GM21717 (cell line): ENCODE results near the gene SPECC1L.
A peak's percentile ranks its signal among the peaks of the same experiment; 100 is the strongest.
"Not testable (repeated sequence)": the region's sequence is repeated elsewhere in the genome, so short reads cannot be mapped to it uniquely, and the experiment has no call there.

ENCODE experiments used
- ATAC-seq: cut with Tn5 transposase; IDR thresholded peaks from one replicate; pipeline ENCODE4 v1.9.1; 2021; ENCODE audit warnings: mild to moderate bottlenecking, moderate library complexity; ENCODE audit not compliant: unreplicated experiment

SPECC1L gene

DNA sequence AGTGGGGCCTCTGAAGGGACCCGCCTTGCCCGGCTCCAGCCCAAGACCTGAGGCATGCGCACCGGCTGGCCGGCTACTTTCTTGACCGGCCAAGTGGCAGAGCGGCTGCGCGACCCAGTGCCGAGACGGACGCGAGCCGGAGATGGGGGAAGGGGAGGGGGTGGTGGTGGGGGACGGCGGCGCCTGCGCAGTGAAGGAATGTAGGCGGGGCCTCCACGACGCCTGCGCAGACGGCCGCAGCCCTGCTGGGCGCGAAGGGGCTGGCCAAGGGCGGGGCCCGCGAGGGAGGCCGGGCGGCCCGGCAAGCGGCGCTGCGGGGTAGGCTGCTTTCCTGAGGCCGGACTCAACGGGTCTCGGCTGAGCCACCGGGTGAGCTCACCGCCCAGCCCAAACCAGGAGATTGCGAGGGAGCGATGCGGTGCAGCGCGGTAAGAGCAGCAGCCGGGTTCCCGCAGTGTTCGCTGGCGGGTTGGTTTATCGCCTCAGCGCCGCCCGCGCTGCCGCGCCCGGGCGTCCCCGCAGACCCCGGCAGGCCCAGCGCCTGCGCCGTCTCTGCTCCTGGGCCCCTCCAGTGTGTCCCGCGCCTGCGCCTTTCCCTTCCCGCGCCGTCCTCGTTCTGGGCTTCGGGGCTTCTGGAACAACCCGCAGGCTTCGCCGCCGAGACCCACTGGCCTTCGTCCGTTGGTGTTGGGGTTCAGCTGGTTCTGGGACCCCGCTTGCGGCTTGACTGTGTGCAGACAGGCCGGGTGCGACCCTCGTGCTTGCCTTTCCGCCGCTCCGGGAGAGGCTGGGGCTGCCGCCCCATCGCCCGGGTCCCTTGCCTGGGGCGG, at the start of gene SPECC1L:
TSS of gene SPECC1L (plus strand) at position 276 of the 830 bp plus-strand sequence. CDS start 31,401 bp downstream, outside the sequence.
- ATAC-seq, result peak; percentile 69

- no peak for ATAC-seq
These were observed 46.2 kb upstream of the SPECC1L start for GRCh38 chr22:24224468-24224867.

DNA sequence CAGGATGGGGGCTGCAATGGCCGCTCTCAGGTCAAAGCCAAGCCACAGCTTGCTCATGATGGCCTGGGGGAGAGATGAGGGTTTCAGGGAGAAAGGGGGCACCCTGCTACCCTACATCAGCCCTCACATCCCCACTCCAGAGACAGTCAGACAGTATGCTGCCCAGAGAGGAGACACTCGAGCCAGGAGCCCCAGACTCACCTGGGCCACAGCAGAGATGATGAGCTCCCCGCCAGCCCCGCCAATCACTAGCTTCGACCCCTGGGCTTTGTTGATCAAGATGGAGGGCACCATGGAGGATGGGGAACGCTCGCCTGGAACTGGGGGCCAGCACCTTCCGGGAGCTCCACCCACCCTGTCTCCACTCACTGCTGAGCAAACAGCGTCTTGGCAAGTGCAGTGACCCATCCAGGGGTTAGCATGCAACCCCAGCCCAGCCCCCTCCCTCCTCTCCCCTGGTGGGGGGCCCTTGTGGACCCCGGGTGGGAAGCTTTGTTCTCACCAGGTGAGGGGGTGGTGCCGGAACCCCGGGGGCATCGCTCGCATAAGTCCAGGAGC, 45.5 kb upstream of the SPECC1L start:
- no peak for ATAC-seq

GRCh38 chr22:24225951-24226350, 44.7 kb upstream of the SPECC1L start:
- no peak for ATAC-seq

- ATAC-seq, result no peak
These were observed 39.5 kb upstream of the SPECC1L start for GRCh38 chr22:24230911-24231656.

GRCh38 chr22:24231706-24232105, 38.9 kb upstream of the SPECC1L start:
- ATAC-seq, result no peak

DNA sequence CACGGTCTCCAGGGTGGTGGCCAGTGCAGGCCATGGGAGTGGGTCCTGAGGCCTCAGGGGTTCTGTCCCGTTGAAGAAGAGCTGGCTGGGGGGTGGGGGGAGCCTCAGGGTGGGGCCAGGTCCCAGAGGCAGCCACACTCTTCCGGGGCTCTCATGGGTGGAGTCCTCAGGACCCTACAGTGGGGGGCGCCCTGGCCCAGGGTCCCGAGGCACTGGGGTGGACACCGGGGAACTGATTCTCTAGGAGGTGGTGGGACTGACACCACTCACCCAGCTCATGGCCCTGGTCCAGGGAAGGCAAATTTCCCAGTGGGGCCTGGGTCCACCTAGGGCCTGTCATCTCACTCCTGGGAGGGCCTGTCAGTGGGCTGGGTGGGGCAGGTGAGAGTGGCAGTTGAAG, 38.5 kb upstream of the SPECC1L start:
- ATAC-seq, result no peak

- ATAC-seq, result no peak
These were observed 37.9 kb upstream of the SPECC1L start for GRCh38 chr22:24232725-24233124.

DNA sequence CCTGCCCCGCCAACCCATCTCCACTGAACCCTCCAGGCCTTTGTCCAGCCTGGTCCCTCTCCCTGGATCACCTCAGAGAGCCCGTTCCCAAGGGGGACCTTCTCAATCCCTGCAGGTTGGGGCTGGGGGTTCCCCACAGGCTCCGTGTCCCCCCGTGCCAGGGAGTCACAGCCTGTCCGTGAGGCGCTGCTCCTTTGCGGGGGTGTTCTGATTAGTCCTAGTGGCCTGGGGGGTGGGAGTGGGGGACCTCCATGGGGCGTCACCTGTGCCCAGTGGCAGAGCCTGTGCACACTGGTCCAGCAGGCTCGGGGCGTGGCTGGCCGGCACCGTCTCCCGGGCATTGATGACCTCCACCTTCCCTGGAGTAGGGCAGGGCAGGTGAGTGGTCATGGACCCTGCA, 37.4 kb upstream of the SPECC1L start:
- no peak for ATAC-seq

- no peak for ATAC-seq
These were observed 36.8 kb upstream of the SPECC1L start for GRCh38 chr22:24233816-24234215.

- ATAC-seq, result no peak
These were observed 35.3 kb upstream of the SPECC1L start for GRCh38 chr22:24235315-24235714.

GRCh38 chr22:24236656-24237055, 34.0 kb upstream of the SPECC1L start:
- ATAC-seq, result no peak

- not testable (repeated sequence) for ATAC-seq
These were observed 32.4 kb upstream of the SPECC1L start for GRCh38 chr22:24238101-24238694.

DNA sequence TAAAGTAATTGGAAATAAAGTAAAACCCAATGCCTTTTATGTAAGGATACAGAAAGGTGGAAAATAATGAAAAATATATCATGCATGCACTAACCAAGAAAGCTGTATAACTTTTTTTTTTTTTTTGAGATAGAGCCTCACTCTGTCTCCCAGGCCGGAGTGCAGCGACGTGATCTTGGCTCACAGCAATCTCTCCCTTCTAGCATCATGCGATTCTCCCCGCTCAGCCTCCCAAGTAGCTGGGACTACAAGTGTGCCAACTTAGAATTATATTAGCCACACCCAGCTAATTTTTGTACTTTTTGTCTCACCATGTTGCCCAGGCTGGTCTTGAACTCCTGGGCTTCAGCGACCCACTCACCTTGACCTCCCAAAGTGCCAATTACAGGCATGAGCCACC, 30.2 kb upstream of the SPECC1L start:
- ATAC-seq, result no peak

GRCh38 chr22:24240985-24241692, 29.5 kb upstream of the SPECC1L start:
- ATAC-seq, result not testable (repeated sequence)

DNA sequence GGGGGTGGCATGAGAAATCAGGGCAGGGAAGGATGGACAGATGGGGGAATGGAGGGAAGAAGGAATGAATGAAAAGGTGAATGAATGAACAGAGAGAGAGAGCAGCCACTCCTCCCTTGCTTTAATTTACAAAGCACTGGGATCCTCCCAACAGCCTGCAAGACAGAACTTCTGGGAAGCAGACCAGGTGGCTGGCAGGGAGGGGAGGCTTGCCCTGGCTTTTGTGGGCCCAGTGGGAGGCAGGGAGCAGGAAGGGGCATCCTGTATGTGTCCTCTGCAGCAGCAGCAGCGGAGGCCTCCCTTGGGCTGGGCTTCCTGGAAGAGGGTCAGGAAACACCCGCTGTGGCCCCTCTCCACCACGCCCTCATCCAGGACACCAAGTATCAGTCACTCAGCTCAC, 27.2 kb upstream of the SPECC1L start:
- ATAC-seq, result not testable (repeated sequence)

- ATAC-seq, result no peak
These were observed 26.4 kb upstream of the SPECC1L start for GRCh38 chr22:24244144-24244787.

GRCh38 chr22:24245030-24245431, 25.6 kb upstream of the SPECC1L start, which contains the start of gene GGT5:
GGT5 (minus strand) TSS chr22:24245082; CDS start chr22:24244725, 357 bp downstream.
- not testable (repeated sequence) for ATAC-seq

GRCh38 chr22:24245584-24246561, 24.8 kb upstream of the SPECC1L start:
- not testable (repeated sequence) for ATAC-seq
